GM19351 (cell line): ENCODE data around the gene TBC1D1.

Experiments used
- ATAC-seq: cut with Tn5 transposase; IDR thresholded peaks from one replicate; pipeline ENCODE4 v1.9.1; 2021; ENCODE audit warnings: mild to moderate bottlenecking, moderate library complexity; ENCODE audit not compliant: unreplicated experiment

TBC1D1 gene

GRCh38 chr4:38092701-38093100 is 201.8 kb downstream of the TBC1D1 start:
- ATAC-seq, result no peak

DNA sequence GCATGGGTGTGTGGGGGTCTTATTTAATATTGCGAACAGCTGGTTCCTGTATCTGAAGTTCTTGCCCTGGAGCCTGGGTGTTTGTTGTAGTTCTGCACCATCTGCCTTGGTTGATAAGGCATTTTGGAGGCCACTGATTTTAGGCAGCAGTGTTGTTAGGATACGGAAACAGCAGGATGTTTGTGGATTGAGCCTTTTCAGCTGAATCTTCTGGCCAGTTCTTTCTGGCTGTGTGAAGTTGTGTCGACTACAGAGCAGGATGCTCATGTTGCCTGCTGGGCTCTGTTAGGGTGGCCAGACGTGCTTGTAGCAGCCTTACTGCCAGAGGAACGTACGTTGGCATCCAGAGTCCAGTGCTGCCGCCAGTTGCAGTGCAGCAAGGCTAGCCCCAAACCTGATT is 203.5 kb downstream of the TBC1D1 start:
- no peak for ATAC-seq

DNA sequence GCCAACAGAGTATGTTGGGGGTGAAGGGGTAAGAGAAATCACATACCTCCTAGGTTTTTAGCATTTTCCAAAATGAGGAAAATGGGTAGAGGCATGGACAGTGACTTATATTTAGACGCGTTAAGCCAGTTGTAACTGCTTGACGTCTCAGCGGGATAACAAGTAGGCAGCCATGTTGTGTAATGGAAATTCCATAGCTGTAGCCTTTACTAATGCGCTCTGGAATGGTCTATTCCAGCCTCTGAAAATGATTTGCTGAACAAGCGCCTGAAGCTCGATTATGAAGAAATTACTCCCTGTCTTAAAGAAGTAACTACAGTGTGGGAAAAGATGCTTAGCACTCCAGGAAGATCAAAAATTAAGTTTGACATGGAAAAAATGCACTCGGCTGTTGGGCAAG is 204.8 kb downstream of the TBC1D1 start:
- no peak for ATAC-seq

DNA sequence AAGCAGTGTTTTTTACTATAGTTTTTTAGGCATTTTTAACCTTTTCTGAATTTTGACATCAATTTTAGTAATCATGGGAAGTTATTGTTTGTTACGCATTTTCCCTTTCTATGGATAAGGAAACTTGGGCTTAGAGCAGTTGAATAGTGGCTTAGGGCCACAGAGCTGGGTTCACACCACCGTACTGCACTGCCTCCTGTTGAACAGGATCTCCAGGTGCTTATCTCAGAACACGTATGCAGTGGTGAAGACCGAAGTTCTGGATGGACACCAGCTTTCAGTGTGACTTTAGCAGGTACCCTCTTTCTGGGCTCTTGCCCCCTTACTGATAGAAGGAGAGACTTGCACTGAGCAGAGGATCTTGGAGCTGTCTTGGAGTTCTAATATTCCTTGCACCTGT is 206.9 kb downstream of the TBC1D1 start:
- ATAC-seq, result no peak

- ATAC-seq, result no peak
These were observed 208.2 kb downstream of the TBC1D1 start for GRCh38 chr4:38099020-38099600.

- ATAC-seq, result no peak
These were observed 209.1 kb downstream of the TBC1D1 start for GRCh38 chr4:38099908-38100407.

- ATAC-seq, result no peak
These were observed 209.8 kb downstream of the TBC1D1 start for GRCh38 chr4:38100474-38101255.

DNA sequence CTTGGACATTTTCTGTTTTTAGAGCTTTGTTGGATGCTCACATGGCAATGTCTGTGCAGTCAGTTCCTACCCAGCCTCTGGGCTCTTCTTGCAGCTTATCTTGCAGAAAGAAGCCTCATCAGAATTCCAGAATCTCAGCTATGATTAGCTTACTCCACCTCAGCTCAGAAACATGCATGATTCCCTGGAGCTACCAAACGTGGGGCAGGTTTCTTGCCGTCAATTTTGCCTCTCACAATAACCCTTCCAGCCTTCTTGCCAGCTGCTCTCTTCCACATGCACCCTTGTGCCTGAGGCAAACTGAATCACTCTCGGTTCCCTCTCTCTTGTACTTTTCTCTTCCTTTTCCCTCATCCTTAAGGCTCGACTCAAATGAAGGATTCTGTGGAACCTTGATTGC is 210.7 kb downstream of the TBC1D1 start:
- ATAC-seq, result no peak

GRCh38 chr4:38102957-38103588 is 212.2 kb downstream of the TBC1D1 start:
- ATAC-seq, result no peak

GRCh38 chr4:38105475-38106220 is 214.8 kb downstream of the TBC1D1 start:
- ATAC-seq, result peak; percentile 96

DNA sequence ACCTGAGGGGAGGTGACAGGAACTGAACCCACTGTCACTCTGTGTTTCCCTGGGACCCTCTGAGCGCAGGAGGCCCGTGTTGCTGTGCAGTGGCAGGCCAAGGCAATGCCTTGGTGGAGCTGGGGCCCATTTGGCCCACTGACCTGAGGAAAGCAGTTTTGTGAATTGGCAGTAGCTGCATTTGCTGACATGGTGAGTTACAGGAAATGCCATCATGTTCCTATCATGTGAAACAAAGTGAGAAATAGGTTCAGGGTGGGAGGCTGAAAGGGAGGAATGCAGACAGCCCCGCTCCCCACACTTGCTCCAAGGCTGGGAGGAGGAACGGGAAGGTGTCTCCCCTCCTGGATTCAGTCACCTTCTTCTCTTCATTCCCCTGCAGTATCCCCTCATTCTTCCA is 215.4 kb downstream of the TBC1D1 start:
- no peak for ATAC-seq

GRCh38 chr4:38106886-38107514 is 216.1 kb downstream of the TBC1D1 start:
- no peak for ATAC-seq

GRCh38 chr4:38107818-38108217 is 216.9 kb downstream of the TBC1D1 start:
- ATAC-seq, result no peak

GRCh38 chr4:38109370-38109769 is 218.5 kb downstream of the TBC1D1 start:
- no peak for ATAC-seq

DNA sequence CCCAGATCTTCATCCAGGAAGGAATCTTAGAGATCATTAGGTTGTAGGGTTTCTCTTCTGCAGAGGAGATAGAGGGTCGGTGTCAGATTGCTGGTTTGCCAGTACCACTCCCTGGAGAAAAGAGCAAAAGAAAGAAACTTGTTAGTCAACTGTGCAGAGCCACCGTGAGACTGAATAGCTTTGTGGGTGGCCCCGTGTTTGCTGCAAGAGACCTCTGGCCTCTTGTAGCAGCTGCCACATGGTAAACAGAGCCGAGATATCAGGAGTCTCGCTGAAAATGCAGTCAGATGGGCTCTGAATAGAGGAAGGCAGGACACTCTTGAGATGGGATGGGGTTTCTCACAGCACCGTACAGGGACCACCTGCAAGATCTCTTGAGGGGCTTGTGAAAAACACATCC is 219.0 kb downstream of the TBC1D1 start:
- ATAC-seq, result no peak

GRCh38 chr4:38111024-38111423 is 220.1 kb downstream of the TBC1D1 start:
- no peak for ATAC-seq

DNA sequence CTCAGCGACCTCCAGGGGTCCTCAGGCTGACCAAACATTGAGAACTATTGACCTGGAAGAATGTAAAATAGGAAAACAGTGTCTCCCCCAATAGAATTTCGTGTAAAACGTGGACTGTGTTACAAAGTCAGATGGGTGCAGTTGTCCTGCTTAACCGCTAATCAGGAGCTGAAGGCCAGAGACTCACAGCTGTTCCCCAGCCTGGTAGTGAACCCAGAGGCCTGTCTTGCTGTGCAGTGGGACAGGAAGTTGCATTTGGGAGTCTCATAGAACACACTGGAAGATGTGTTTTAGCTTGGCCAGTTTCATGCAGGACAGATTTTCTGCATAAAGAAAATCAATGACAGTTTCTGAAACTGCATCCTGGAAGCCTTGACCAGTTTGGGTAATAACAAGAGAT is 220.8 kb downstream of the TBC1D1 start:
- no peak for ATAC-seq

DNA sequence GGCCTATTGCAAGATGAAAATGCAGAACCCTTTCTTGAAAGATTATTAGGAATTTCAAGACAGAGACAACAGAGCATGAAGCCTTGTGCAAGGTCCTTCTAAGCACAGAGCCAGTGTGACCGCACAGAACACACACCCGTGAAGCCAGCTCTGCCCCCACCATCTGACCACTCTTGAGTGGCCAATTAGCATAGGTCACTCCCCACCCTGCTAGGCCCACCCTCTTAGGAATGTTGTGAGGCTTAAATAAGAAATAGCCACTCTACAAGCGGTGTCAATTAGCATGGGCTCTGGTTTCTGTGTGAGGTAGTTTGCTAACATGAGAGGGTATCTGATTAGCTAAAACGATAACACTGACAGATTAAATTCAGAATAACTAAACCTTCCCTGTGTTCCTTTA is 222.2 kb downstream of the TBC1D1 start:
- no peak for ATAC-seq

- no peak for ATAC-seq
These were observed 222.7 kb downstream of the TBC1D1 start for GRCh38 chr4:38113551-38113950.

GRCh38 chr4:38114386-38115150 is 223.7 kb downstream of the TBC1D1 start:
- ATAC-seq, result no peak
